HG03520 (cell line): ENCODE data around the gene SYNC.
"Not testable (repeated sequence)": the region's sequence is repeated elsewhere in the genome, so short reads cannot be mapped to it uniquely, and the experiment has no call there.

Experiments
- ATAC-seq: cut with Tn5 transposase; IDR thresholded peaks from one replicate; pipeline ENCODE4 v1.9.1; 2021; ENCODE audit warnings: mild to moderate bottlenecking, moderate library complexity; ENCODE audit not compliant: unreplicated experiment

The SYNC gene

GRCh38 chr1:32647308-32648134, 55.0 kb downstream of the SYNC start:
- no peak for ATAC-seq

- ATAC-seq: no peak
These were observed 58.1 kb downstream of the SYNC start for GRCh38 chr1:32644426-32644825.

GRCh38 chr1:32642292-32642827, 60.2 kb downstream of the SYNC start:
- ATAC-seq: not testable (repeated sequence)

- no peak for ATAC-seq
These were observed 63.0 kb downstream of the SYNC start for GRCh38 chr1:32639489-32640075.

- no peak for ATAC-seq
These were observed 65.5 kb downstream of the SYNC start for GRCh38 chr1:32636914-32637645.

- no peak for ATAC-seq
These were observed 66.9 kb downstream of the SYNC start for GRCh38 chr1:32635508-32636277.

GRCh38 chr1:32632829-32633228, 69.7 kb downstream of the SYNC start:
- ATAC-seq: no peak

- ATAC-seq: not testable (repeated sequence)
These were observed 72.4 kb downstream of the SYNC start for GRCh38 chr1:32630173-32630572.
